HFF-Myc (cell line): ENCODE data around the gene DISC1.

Experiments used
- DNase-seq: peaks from one replicate; pipeline ENCODE4 v3.0.0-alpha.2; 2011; ENCODE audit warnings: low read depth; ENCODE audit errors: extremely low read depth
- H3K4me3 ChIP-seq: replicated peaks from 2 replicates; pipeline ENCODE4 v1.5.1; 2011; ENCODE audit warnings: low read depth, mild to moderate bottlenecking, control low read depth, low read length
- TF ChIP-seq, protein P1 (sequence below): IDR thresholded peaks from 2 replicates; pipeline ENCODE4 v1.5.1; 2012; ENCODE audit warnings: mild to moderate bottlenecking, low read depth, low read length, control low read depth; ENCODE audit errors: missing control alignments

DISC1 gene

DNA sequence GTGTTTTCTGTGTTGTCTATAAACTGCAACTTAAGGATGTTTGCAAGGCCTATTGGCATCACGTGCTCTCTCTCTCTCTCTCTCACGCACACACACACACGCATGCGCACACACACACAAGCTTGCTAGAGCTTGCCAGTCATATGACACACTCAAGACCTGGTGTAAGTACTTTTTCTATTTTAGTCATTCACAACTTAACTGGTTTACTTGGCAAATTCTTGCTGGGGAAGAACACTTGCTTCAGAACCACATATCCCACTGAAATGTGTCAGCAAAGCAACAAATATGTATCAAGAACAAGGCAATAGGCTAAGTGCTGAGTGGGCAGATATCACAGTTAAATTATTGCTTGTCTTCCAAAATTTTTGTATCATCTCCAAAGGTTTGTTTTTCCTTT lies 107.8 kb downstream of the DISC1 start:
- TF ChIP-seq, protein P1, sequence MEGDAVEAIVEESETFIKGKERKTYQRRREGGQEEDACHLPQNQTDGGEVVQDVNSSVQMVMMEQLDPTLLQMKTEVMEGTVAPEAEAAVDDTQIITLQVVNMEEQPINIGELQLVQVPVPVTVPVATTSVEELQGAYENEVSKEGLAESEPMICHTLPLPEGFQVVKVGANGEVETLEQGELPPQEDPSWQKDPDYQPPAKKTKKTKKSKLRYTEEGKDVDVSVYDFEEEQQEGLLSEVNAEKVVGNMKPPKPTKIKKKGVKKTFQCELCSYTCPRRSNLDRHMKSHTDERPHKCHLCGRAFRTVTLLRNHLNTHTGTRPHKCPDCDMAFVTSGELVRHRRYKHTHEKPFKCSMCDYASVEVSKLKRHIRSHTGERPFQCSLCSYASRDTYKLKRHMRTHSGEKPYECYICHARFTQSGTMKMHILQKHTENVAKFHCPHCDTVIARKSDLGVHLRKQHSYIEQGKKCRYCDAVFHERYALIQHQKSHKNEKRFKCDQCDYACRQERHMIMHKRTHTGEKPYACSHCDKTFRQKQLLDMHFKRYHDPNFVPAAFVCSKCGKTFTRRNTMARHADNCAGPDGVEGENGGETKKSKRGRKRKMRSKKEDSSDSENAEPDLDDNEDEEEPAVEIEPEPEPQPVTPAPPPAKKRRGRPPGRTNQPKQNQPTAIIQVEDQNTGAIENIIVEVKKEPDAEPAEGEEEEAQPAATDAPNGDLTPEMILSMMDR, result no peak
- H3K4me3 ChIP-seq, result no peak overlapping the region
- DNase-seq, result no peak

DNA sequence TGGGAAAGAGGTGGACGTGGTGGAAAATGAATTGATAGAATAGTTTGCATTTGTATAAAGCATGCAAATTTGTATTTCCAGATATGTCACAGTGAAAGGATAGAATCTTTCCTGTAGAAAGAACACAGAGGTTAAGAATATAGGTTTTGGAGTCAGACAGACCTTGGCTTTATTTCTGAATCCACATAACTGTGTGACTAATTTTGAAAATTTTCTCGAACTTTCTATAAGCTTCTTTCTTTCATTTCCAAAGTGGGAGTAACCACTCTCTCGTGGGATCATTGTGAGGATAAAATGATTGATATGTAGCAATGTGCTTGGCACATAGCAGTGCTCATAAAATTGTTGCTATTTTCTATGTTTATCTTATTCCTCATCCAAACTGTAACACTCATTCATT lies 108.8 kb downstream of the DISC1 start:
- no peak for DNase-seq
- TF ChIP-seq, protein P1, result no peak

DNA sequence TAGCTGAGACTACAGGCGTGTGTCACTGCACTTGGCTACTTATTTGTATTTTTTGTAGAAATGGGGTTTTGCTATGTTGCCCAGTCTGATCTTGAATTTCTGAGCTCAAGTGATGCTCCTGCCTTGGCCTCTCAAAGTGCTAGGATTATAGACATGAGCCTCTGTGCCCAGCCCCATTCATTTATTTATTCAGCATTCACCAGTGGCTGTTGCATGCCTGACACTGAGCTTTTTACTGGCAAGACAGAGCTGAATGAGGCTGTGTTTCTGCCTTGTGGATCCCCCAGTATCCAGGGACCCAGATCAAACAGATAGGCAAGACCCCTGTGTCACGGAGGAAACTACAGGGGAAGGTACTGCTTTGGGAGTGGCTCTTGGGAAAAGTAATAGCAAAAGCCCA lies 109.4 kb downstream of the DISC1 start:
- no peak overlapping the region for H3K4me3 ChIP-seq
- TF ChIP-seq, protein P1, result no peak
- DNase-seq, result no peak

More for the DNA sequence above, 108.8 kb downstream of the DISC1 start:
- no peak overlapping the region for H3K4me3 ChIP-seq

DNA sequence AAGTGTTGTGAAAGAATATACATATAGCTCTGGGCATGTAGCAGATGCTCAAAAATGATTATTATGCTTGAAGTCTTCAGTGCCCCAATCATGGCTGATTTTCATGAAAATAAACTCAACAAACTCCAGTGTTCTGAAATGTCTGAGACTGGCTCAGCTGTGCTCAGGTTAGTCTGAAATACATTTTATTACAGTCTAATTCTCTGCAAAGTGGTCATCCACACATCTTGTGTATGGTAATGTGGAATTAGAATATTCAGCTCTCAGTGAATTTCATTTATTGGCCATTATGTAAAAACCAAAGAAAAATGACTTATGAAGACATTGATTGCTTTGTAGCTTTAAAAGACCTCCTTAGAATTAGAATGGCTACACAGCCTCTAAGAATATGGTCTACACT lies 109.9 kb downstream of the DISC1 start:
- TF ChIP-seq, protein P1, result no peak
- no peak for DNase-seq
- no peak overlapping the region for H3K4me3 ChIP-seq

DNA sequence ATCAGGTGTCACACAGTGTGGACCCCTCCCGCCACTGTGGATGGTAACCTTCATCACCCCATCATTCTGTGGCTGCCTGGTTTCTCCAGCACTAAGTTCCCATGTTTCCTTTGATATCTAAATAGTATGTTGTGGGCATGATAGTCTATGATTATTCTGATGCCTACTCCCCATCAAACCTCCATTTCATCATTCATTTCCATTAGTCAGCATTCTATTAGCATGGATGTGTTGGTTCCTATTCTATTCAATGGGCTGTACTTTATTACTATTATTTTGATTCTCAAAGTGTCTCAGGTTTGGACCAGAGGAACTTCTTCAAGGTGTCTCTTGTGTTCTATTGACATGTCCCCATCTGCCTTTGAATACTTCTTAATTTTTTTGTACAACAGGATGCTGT lies 112.0 kb downstream of the DISC1 start:
- DNase-seq, result no peak
- no peak overlapping the region for H3K4me3 ChIP-seq
- TF ChIP-seq, protein P1, result no peak

DNA sequence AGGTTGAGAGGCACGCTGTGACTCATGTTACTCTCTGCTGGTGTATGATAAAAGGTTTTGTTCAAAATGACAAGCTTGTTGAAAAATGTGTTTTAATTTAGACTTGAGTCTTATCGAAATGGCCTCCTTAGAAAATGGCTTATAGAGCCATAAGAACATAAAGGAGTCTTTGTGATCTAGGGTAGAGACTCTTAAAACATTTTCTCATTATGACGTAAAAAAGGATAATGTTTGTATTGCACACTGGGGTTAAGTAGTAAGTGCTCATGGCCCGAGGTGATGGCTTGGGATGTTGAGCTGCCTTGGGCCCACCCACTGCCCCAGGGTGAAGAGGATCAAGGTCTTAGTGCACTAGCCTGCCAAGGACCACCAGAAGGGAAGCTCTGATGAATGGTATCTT lies 117.4 kb downstream of the DISC1 start:
- TF ChIP-seq, protein P1, result no peak
- H3K4me3 ChIP-seq, result no peak overlapping the region
- no peak for DNase-seq

DNA sequence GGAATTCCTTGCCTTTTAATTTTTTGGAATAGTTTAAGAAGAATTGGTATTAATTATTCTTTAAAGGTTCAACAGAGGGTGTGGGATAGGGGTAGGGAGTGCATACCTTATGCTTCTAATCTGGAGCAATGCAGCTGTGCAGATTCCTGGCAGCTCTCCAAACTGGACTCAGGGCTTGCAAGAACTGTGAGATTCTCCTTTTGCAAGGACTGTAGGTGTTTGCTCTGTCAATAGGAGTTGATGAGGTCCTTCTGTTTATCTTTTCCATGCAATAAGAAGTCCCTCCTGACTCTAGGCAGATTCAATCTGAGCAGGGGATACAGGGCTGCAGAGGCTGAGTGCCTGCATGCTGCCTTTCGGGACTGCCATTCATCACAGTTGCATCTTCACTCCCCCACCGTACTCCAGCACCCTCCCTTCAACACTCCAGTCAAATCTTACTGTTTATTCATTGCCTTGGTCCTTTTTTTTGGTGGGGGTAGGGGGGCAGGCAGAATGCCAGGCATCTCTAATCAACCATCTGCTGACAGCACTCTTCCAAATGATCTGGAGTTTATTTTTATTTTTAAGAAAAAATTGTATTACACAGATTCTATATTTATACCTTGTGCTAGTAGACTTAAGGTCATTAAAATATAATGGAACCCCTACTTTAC lies 122.3 kb downstream of the DISC1 start:
- TF ChIP-seq, protein P1, result no peak

More for the DNA sequence above, 122.3 kb downstream of the DISC1 start:
- DNase-seq, result no peak
- no peak overlapping the region for H3K4me3 ChIP-seq
